ENCODE measurements around the gene SH2D4B.
A peak's percentile ranks its signal among the peaks of the same experiment; 100 is the strongest.

The SH2D4B gene

DNA sequence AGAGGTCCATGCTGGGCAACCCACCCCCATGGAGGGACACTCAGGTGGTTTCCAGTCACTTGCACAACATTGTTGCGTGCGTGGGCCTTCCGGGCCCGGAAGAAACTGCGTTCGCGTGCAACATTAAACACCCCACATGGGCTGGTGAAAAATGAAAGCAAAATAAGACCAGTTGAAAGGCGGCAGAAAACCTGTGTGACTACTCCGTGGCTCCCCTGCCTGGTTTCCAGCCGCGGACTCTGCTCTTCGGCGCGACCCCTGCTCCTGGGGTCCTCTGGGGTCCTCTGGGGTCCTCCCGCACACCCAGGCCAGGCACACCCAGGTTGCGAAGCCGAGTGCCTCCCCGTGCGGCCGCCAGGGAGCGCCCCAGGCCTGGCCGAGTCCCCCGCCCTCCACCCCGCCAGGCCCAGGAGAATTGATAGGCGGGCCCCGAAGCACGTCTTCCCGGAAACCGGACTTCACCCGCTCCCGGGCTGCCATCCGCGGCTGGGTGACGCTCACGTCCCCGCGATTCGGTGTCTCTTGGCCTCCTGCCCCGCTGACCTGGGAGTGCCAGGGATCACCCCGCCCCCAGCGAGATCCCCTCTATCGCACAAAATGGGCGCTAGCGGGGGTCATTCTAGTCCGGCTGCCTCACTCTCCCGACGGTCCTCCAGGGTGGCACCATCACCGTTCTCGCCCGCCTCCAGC, 1.9 kb upstream of the SH2D4B start:
- DNase-seq (ENCODE audit: low read depth) = no peak
- no peak overlapping the region for H3K4me3 ChIP-seq (replicated peaks; ENCODE audit: low read depth, low read length)
- TF ChIP-seq, protein P1, sequence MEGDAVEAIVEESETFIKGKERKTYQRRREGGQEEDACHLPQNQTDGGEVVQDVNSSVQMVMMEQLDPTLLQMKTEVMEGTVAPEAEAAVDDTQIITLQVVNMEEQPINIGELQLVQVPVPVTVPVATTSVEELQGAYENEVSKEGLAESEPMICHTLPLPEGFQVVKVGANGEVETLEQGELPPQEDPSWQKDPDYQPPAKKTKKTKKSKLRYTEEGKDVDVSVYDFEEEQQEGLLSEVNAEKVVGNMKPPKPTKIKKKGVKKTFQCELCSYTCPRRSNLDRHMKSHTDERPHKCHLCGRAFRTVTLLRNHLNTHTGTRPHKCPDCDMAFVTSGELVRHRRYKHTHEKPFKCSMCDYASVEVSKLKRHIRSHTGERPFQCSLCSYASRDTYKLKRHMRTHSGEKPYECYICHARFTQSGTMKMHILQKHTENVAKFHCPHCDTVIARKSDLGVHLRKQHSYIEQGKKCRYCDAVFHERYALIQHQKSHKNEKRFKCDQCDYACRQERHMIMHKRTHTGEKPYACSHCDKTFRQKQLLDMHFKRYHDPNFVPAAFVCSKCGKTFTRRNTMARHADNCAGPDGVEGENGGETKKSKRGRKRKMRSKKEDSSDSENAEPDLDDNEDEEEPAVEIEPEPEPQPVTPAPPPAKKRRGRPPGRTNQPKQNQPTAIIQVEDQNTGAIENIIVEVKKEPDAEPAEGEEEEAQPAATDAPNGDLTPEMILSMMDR (IDR thresholded peaks at IDR 0.05; ENCODE audit: low read length, missing control alignments) = peak; percentile 7

DNA sequence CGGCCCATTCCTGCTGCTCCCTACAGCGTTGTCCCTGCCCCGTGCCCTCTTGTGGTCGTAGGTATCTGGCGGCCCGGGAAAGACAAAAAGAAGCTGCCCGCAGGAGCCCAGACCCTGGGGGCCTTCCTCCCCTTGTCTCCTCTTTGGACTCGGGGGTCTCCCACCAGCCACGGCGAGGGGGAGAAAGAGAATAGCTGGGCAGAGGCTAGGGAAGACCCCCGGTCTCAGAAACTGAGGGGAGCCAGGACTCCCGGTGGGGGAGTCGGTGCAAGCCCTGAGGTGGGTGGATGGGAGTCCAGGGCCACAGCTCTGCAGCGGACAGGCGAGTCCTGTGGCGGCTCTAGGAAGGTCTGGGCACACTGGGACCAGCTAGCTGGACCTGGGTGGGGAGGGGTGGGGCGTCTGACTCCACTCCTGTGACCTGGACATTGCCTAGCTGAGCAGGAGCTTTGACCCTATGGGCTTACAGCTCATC, 1.3 kb upstream of the SH2D4B start:
- TF ChIP-seq, protein P1 (IDR thresholded peaks at IDR 0.05; ENCODE audit: low read length, missing control alignments) = no peak
- H3K4me3 ChIP-seq (replicated peaks; ENCODE audit: low read depth, low read length) = no peak overlapping the region
- DNase-seq (ENCODE audit: low read depth) = no peak

DNA sequence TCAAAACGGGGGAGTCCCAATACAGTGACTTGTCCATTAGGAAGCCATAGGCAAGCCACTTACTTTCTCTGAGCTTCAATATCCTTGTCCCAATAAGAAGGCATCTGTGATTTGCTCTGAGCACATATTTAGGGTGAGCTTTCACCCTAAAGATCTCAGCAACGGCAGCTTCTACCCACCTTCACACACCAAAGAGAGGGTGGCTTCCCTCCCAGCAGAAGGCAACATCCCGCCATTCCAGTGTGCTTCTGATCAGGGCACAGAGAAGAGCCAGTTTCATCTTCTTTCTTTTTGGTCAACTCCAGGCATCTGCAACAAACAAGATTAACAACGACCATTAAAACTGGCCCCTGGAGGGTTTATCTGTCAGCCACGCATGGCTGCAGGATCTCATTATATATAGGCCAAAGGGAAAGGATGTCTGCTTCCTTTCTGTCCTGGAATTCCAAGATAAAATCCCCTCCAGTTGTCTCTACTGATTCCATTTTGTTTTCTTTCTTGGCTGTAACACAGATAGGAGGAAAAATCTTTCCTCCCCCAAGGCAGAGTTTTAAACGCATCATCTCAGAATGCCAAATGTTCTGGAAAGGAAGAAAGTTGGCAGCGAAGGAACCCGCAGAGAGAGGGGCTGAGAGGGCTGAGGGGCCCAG, 491 bp upstream of the SH2D4B start:
- no peak overlapping the region for H3K4me3 ChIP-seq (replicated peaks; ENCODE audit: low read depth, low read length)
- TF ChIP-seq, protein P1 (IDR thresholded peaks at IDR 0.05; ENCODE audit: low read length, missing control alignments) = no peak
- no peak for DNase-seq (ENCODE audit: low read depth)

DNA sequence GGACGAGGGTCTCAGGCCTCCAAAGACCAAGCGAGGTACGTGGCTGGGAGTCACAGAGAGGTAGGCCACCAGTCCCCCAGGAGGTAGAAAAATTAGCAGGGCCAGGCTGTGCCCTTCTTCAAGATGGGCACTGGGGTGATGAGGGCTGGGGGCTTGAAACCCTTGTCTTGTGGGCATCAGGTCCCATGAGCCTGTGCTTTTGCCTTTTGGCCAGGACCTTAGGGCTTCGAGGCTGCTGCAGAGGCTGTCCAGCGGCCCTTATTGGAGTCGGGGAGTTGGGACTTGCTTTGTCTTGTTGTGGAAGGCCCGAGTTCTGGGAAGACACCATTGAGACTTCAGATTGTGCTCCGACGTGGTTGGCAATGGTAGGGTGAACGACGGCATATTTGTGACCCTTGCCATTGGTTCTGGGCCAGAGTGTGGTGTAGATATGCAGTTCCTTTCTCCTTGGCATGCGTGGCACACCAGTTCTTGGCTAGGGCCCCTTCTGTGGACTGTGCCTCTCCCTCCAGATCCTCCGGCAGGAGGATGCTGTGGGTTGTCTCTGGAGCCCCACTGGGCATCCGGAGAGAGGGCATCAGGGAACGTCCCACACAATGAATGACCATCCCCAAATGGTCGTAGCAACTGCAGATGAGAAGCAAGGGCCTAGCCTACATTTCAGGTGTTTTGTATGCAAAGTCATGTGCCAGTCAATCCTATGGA, 931 bp downstream of the SH2D4B start:
- no peak for DNase-seq (ENCODE audit: low read depth)
- TF ChIP-seq, protein P1 (IDR thresholded peaks at IDR 0.05; ENCODE audit: low read length, missing control alignments) = no peak
- H3K4me3 ChIP-seq (replicated peaks; ENCODE audit: low read depth, low read length) = no peak overlapping the region

DNA sequence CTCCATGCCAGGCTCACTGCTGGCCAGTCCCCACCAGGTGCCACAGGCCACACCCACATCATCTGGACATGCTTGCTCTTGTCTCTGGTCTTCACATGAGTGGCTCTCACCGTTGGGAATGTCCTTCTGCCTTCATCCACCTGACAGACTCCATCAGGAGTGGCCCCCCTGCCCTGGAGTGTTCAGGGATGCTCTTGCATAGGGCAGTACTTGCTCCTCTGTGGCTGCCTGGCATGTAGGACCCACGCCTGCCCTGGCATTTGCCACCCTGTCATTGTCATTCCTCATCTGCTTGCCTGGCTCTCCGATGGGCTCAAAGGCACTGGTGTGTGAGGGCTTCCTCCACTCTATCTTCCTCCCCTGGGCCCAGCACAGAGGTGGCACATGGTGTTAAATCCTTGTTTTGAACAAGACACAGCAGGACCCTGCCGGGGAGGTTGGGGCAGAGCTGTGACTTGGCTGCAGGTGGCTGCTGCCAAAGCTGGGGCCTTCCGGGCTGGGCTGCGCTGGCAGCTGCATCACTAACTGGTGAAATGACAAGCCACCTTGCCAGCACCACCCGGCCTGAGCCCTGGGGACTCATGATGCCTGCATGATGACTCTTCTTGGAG, 1.8 kb downstream of the SH2D4B start:
- DNase-seq (ENCODE audit: low read depth) = no peak
- TF ChIP-seq, protein P1 (IDR thresholded peaks at IDR 0.05; ENCODE audit: low read length, missing control alignments) = no peak
- H3K4me3 ChIP-seq (replicated peaks; ENCODE audit: low read depth, low read length) = no peak overlapping the region

DNA sequence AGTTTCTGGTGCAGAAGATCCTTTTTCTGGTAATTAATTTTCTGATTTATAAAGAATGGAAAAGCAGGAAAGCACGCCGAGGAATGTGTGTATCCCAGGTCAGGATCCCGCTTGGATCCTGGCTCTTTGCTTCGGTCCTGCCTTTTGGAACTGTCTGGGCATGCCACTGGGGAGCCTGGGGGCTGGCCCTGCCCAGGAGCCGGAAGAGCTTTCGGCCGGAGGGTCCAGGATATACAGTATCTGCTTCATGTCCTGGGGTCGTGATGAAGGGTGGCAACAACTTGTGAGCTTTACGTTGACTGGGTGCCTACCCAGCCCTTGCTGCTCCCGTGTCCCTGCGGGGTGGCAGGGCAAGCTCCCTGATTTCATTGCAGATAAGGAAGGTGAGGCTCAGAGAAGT, 2.4 kb downstream of the SH2D4B start:
- TF ChIP-seq, protein P1 (IDR thresholded peaks at IDR 0.05; ENCODE audit: low read length, missing control alignments) = no peak
- no peak for DNase-seq (ENCODE audit: low read depth)

More for the DNA sequence above, 2.4 kb downstream of the SH2D4B start:
- no peak overlapping the region for H3K4me3 ChIP-seq (replicated peaks; ENCODE audit: low read depth, low read length)
